HCT116 (cell line): Measurements from ENCODE around the gene SMYD3. TPM values are rescaled to one million over a fixed set of nuclear protein-coding genes. Genes with fewer than 3 reads are reported as not detected.

ENCODE experiments used
- ATAC-seq: fragments of 200-7000 bp; cut with Tn5 transposase; 2 replicates; pipeline ENCODE4 v1.9.1; 2020; ENCODE audit warnings: mild to moderate bottlenecking, moderate library complexity
- BruUV-seq: library from RNA; stranded (reverse); fragments of 400-500 nt; replicated peaks from 2 replicates; lab custom pipeline; 2021; lab: Mats Ljungman, UMichigan
- CTCF ChIA-PET: fragments of 300-600 bp; sonication (Branson Sonifier 250); formaldehyde crosslinking; loops from one replicate; lab custom pipeline; 2021; ENCODE audit warnings: antibody characterized with exemption; lab: Charles Lee
- POLR2A ChIA-PET: fragments of 300-600, 350-600 bp; sonication (Branson Sonifier 250); formaldehyde crosslinking; loops from one replicate; lab custom pipeline; 2021; ENCODE audit warnings: antibody characterized with exemption; lab: Charles Lee
- RAD21 ChIA-PET, 2 experiments: fragments of 300-600 bp; sonication (Branson Sonifier 250); formaldehyde crosslinking; loops; one replicate each; lab custom pipeline; 2023; ENCODE audit warnings: low total read pairs in 2 of 2; ENCODE audit not compliant: uncharacterized antibody in 2 of 2, unreplicated experiment in 2 of 2, low non-redundant PET in 1 of 2; lab: Charles Lee
- DNase-seq: peaks from one replicate; pipeline ENCODE4 v3.0.0-alpha.2; 2010; ENCODE audit warnings: low read depth, low spot score
- H2AFZ ChIP-seq: fragments of 200-600 bp; shearing (Covaris generic), sonication (generic); 2 replicates; pipeline ENCODE4 v1.6.1; 2017; ENCODE audit warnings: low read depth, mixed run types, mixed read lengths, antibody characterized with exemption, low read length; ENCODE audit not compliant: poor library complexity, severe bottlenecking
- H3K27ac ChIP-seq: 2 replicates; pipeline ENCODE4 v1.5.1; 2012; ENCODE audit warnings: low read depth, low read length
- H3K27me3 ChIP-seq: fragments of 200-600 bp; sonication (generic); 2 replicates; pipeline ENCODE4 v1.6.1; 2016; ENCODE audit warnings: mixed run types, low read length, mixed read lengths; ENCODE audit not compliant: insufficient read depth
- H3K36me3 ChIP-seq, 2 experiments: fragments of 200-500 bp in 1 of 2; fragments of 200-600 bp in 1 of 2; sonication (Bioruptor generic) in 1 of 2; sonication (generic) in 1 of 2; 2 replicates each; pipeline versions ENCODE4 v1.5.1 to v1.6.1; 2014 to 2016; ENCODE audit warnings: low read length in 2 of 2, inconsistent platforms in 1 of 2, mixed read lengths in 1 of 2, mixed run types in 1 of 2; ENCODE audit not compliant: insufficient read depth in 2 of 2, control insufficient read depth in 1 of 2
- H3K4me1 ChIP-seq, 2 experiments: fragments of 200-600 bp in 1 of 2; sonication (generic) in 1 of 2; 2 replicates each; pipeline versions ENCODE4 v1.5.1 to v1.6.1; 2012 to 2017; ENCODE audit warnings: low read length in 2 of 2, inconsistent platforms in 1 of 2, mild to moderate bottlenecking in 1 of 2, mixed read lengths in 1 of 2, mixed run types in 1 of 2, moderate library complexity in 1 of 2; ENCODE audit not compliant: insufficient read depth in 2 of 2, control insufficient read depth in 1 of 2
- H3K4me2 ChIP-seq: fragments of 200-600 bp; sonication (generic); 2 replicates; pipeline ENCODE4 v1.6.1; 2017; ENCODE audit warnings: mixed run types, low read length, mixed read lengths
- H3K4me3 ChIP-seq, 2 experiments: fragments of 200-600 bp in 1 of 2; sonication (generic) in 1 of 2; replicated peaks in 1 of 2; 2 replicates each; pipeline ENCODE4 v1.5.1; 2011 to 2016; ENCODE audit warnings: low read length in 2 of 2, control low read depth in 1 of 2, low read depth in 1 of 2, mild to moderate bottlenecking in 1 of 2, mixed read lengths in 1 of 2, mixed run types in 1 of 2
- H3K79me2 ChIP-seq: fragments of 200-600 bp; sonication (generic); 2 replicates; pipeline ENCODE4 v1.6.1; 2017; ENCODE audit warnings: mild to moderate bottlenecking, mixed run types, low read length, moderate library complexity, mixed read lengths; ENCODE audit not compliant: insufficient read depth
- H3K9ac ChIP-seq: fragments of 200-600 bp; sonication (generic); 2 replicates; pipeline ENCODE4 v1.6.1; 2016; ENCODE audit warnings: low read length, mixed read lengths
- H3K9me2 ChIP-seq: fragments of 200-600 bp; sonication (generic), shearing (Covaris generic); 2 replicates; pipeline ENCODE4 v1.6.1; 2017; ENCODE audit warnings: mixed run types, mild to moderate bottlenecking, moderate library complexity; ENCODE audit not compliant: insufficient read depth
- H3K9me3 ChIP-seq, 2 experiments: fragments of 200-500 bp in 1 of 2; fragments of 200-600 bp in 1 of 2; sonication (Bioruptor generic) in 1 of 2; sonication (generic) in 1 of 2; 2 replicates each; pipeline ENCODE4 v1.6.1; 2014 to 2017; ENCODE audit warnings: low read length in 2 of 2, mixed read lengths in 2 of 2, inconsistent platforms in 1 of 2, low read depth in 1 of 2, mild to moderate bottlenecking in 1 of 2, mixed run types in 1 of 2, moderate library complexity in 1 of 2; ENCODE audit not compliant: control insufficient read depth in 1 of 2, insufficient read depth in 1 of 2
- H4K20me1 ChIP-seq: fragments of 200-600 bp; sonication (generic), shearing (Covaris generic); 2 replicates; pipeline ENCODE4 v1.6.1; 2017; ENCODE audit warnings: mixed run types, mild to moderate bottlenecking, moderate library complexity; ENCODE audit not compliant: insufficient read depth
- CTCF ChIP-seq, 3 experiments: fragments of 200-600 bp in 1 of 3; sonication (generic) in 1 of 3; IDR thresholded peaks in 2 of 3; conservative IDR thresholded peaks in 1 of 3; 2 replicates each; pipeline ENCODE4 v1.5.1; 2012 to 2017; ENCODE audit warnings: low read depth in 2 of 3, low read length in 2 of 3, antibody characterized with exemption in 1 of 3, borderline replicate concordance in 1 of 3, control low read depth in 1 of 3, mild to moderate bottlenecking in 1 of 3, mixed read lengths in 1 of 3, mixed run types in 1 of 3, moderate library complexity in 1 of 3; ENCODE audit not compliant: insufficient read depth in 1 of 3
- EZH2phosphoT487 ChIP-seq: fragments of 200-600 bp; IDR thresholded peaks from 2 replicates; pipeline ENCODE4 v1.6.1; 2018; ENCODE audit warnings: antibody characterized with exemption, borderline replicate concordance
- JUND ChIP-seq: IDR thresholded peaks from 2 replicates; pipeline ENCODE4 v1.6.1; 2012
- REST ChIP-seq: IDR thresholded peaks from 2 replicates; pipeline ENCODE4 v1.6.1; 2012; ENCODE audit warnings: low read depth
- intact Hi-C: fragments of 100-400 bp; cut with micrococcal nuclease; formaldehyde crosslinking; loops from 2 replicates; pipeline ENCODE4 v1.10.0; 2022
- total RNA-seq: library from RNA; stranded (reverse); gene quantifications from one replicate; pipeline ENCODE4 v1.2.1, GENCODE V29; 2021; ENCODE audit not compliant: unreplicated experiment

SMYD3 gene
- total RNA-seq, 1 experiment from 2014 or later = 33.6 TPM

DNA sequence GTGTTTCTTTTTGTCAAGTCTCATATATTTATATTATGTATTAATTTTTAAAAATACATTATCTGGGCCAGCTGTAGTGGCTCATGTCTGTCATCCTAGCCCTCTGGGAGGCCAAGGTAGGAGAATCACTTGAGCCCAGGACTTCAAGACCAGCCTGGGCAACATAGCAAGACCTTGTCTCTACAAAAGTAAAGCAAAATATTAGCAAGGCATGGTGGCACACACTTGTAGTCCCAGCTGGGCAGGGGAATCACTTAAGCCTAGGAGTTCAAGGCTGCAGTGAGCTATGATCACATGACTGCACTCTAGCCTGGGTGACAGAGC lies 189.1 kb downstream of the SMYD3 start:
- H3K9ac ChIP-seq = no peak overlapping the region
- CTCF ChIA-PET = no interaction called here

More for the DNA sequence above, 189.1 kb downstream of the SMYD3 start:
- ATAC-seq (no peak), DNase-seq (no peak)
- no TSS peak for BruUV-seq
- RAD21 ChIA-PET = no interaction called here
- Histone ChIP-seq H3K4me2 (no peak overlapping the region), H4K20me1 (no peaks in the 10 kb centered on the region), H3K79me2 (no peaks in the 10 kb centered on the region), H2AFZ (no peak overlapping the region), H3K4me3 (no peak overlapping the region), H3K9me2 (no peaks in the 10 kb centered on the region), H3K36me3 (no peaks in the 10 kb centered on the region), H3K27me3 (no peaks in the 10 kb centered on the region), H3K9me3 (no peaks in the 10 kb centered on the region), H3K4me1 (no peaks in the 10 kb centered on the region), H3K27ac (no peak overlapping the region)
- intact Hi-C loops = no loop called here
- TF ChIP-seq CTCF (IDR thresholded peaks at IDR 0.05 in 2 of 3, conservative IDR thresholded peaks at IDR 0.05 in 1 of 3; ENCODE audit: borderline replicate concordance in 1 of 3, insufficient read depth in 1 of 3, low read depth in 2 of 3, low read length in 2 of 3) (no peak), EZH2phosphoT487 (no peak), REST (no peak), JUND (no peak)
- POLR2A ChIA-PET = no interaction called here
